ENCODE data around the gene FYB1. TPM values are rescaled to one million over a fixed set of nuclear protein-coding genes. Genes with fewer than 3 reads are reported as not detected.
A peak's percentile ranks its signal among the peaks of the same experiment; 100 is the strongest.

FYB1 gene
- total RNA-seq, 4 donors from 2014 or later, result 1.5 to 3.9 (median 3.0) TPM

DNA sequence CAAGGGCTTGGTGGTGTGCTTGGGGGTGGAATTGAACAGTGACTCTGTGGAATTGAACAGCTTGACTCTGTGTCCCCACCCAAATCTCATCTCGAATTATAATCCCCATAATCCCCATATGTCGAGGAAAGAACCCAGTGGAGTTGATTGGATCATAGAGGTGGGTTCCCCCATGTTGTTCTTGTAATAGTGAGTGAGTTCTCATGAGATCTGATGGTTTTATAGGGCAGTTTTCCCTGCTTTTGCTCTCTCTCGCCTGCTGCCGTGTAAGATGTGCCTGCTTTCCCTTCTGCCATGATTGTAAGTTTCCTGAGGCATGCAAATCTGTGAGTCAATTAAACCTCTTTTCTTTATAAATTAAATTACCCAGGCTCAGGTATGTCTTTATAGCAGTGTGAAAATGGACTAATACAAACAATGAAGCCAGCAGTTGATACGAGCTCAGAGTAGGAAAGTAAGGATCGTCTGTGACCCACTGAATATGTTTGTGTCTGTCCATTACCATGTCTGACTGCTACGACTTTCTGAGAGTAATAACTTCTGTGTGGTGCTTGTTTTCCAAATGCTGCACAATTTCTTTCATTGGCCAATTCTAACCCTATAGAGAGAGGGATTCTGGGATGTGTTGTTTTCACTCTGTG is 127.3 kb downstream of the FYB1 start:
- no peak overlapping the region for H3K27ac ChIP-seq
- no peak for DNase-seq (ENCODE audit: low spot score in 2 of 2)
- 87% methylated on average over 7 of the region's 7 CpGs for WGBS
- no peaks in the 10 kb centered on the region for H3K27me3 ChIP-seq
- TF ChIP-seq EP300 (IDR thresholded peaks at IDR 0.05), result no peak
- TF ChIP-seq POLR2A (IDR thresholded peaks at IDR 0.05), result no peak
- TF ChIP-seq, protein P1, sequence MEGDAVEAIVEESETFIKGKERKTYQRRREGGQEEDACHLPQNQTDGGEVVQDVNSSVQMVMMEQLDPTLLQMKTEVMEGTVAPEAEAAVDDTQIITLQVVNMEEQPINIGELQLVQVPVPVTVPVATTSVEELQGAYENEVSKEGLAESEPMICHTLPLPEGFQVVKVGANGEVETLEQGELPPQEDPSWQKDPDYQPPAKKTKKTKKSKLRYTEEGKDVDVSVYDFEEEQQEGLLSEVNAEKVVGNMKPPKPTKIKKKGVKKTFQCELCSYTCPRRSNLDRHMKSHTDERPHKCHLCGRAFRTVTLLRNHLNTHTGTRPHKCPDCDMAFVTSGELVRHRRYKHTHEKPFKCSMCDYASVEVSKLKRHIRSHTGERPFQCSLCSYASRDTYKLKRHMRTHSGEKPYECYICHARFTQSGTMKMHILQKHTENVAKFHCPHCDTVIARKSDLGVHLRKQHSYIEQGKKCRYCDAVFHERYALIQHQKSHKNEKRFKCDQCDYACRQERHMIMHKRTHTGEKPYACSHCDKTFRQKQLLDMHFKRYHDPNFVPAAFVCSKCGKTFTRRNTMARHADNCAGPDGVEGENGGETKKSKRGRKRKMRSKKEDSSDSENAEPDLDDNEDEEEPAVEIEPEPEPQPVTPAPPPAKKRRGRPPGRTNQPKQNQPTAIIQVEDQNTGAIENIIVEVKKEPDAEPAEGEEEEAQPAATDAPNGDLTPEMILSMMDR (IDR thresholded peaks at IDR 0.05), result no peak
- TF ChIP-seq POLR2AphosphoS5 (IDR thresholded peaks at IDR 0.05), result no peak
- H3K36me3 ChIP-seq, result no peaks in the 10 kb centered on the region
- H3K4me3 ChIP-seq, result no peak overlapping the region
- H3K4me1 ChIP-seq, result no peaks in the 10 kb centered on the region
- no peaks in the 10 kb centered on the region for H3K9me3 ChIP-seq

DNA sequence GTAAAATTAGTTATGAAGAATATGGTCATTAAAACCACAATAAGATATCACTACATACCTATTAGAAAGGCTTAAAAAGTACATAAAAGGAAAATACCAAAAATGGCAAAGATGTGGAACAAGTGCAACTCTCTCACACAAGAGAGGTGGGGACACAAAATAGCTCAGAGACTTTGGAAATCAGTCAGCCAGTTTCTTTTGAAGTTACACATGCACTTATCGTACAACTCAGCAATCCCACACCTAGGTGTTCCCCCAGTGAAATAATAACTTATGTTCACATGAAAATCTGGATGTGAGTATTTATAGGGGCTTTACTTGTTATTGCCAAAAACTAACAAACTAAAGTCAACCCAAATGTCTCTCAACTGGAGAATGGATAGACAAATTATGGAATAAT is 135.4 kb downstream of the FYB1 start:
- Histone ChIP-seq H3K9me3 (no peaks in the 10 kb centered on the region), H3K27ac (no peak overlapping the region), H3K36me3 (no peaks in the 10 kb centered on the region), H3K4me1 (no peaks in the 10 kb centered on the region), H3K27me3 (peaks cover 6% of the 10 kb centered on the region), H3K4me3 (no peak overlapping the region)
- 71% methylated on average over 1 of the region's 1 CpG for WGBS
- no peak for TF ChIP-seq POLR2A (IDR thresholded peaks at IDR 0.05)
- TF ChIP-seq, protein P1 (IDR thresholded peaks at IDR 0.05), result no peak
- TF ChIP-seq EP300 (IDR thresholded peaks at IDR 0.05), result no peak
- TF ChIP-seq POLR2AphosphoS5 (IDR thresholded peaks at IDR 0.05), result no peak
- DNase-seq (ENCODE audit: low spot score in 2 of 2), result no peak

DNA sequence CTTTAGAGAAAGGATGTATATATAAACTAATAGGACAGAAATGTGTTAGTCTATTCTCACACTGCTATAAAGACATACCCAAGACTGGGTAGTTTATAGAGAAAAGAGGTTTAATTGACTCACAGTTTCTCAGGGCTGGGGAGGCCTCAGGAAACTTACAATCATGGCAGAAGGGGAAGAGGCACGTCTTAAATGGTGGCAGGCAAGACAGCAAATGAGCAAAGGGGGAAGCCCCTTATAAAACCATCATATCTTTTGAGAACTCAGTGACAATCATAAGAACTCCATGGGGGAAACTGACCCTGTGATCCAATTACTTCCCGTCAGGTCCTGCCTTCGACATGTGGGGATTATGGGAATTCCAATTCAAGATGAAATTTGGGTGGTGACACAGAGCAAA is 136.4 kb downstream of the FYB1 start:
- Histone ChIP-seq H3K27me3 (peaks cover 6% of the 10 kb centered on the region), H3K4me3 (no peak overlapping the region), H3K27ac (no peak overlapping the region), H3K36me3 (no peaks in the 10 kb centered on the region), H3K9me3 (no peaks in the 10 kb centered on the region), H3K4me1 (no peaks in the 10 kb centered on the region)
- TF ChIP-seq, protein P1 (IDR thresholded peaks at IDR 0.05), result no peak
- TF ChIP-seq POLR2AphosphoS5 (IDR thresholded peaks at IDR 0.05), result no peak
- WGBS, result 91% methylated on average over 3 of the region's 3 CpGs
- no peak for DNase-seq (ENCODE audit: low spot score in 2 of 2)

DNA sequence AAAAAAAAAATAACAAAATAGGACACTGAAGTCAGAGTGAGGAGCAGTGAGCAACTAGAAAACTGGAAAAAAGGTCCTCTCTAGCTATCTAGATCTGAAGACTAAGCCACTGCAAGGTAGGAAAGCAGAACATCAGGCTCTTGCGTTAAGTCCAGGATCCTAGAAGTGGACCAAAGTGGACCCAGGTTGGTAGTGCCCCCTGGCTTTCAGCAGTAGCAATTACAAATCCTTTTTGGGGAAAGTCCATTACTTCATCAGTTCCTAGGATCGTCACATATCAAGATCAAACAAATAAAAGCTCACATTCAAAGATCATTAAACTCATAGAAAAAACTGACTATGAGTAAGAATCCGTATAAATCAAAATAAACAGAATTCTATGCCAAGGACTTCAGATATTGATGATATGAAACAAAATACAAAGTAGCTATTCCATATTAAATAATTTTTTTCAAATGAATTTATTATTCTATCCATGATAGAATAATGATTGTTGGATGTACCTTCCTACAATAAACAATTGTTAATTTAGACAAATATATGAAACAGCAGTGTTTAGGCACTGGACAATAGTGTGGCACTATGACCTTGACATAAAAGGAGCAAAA is 138.7 kb downstream of the FYB1 start:
- 9% methylated on average over 3 of the region's 3 CpGs for WGBS
- no peak overlapping the region for H3K4me3 ChIP-seq
- TF ChIP-seq, protein P1 (IDR thresholded peaks at IDR 0.05), result peak; percentile 62 to 77
- TF ChIP-seq EP300 (IDR thresholded peaks at IDR 0.05), result no peak
- no peaks in the 10 kb centered on the region for H3K36me3 ChIP-seq
- DNase-seq (ENCODE audit: low spot score in 2 of 2), result no peak
- H3K9me3 ChIP-seq, result no peaks in the 10 kb centered on the region
- H3K27ac ChIP-seq, result no peak overlapping the region
- H3K4me1 ChIP-seq, result no peaks in the 10 kb centered on the region
- peaks cover 6% of the 10 kb centered on the region for H3K27me3 ChIP-seq

DNA sequence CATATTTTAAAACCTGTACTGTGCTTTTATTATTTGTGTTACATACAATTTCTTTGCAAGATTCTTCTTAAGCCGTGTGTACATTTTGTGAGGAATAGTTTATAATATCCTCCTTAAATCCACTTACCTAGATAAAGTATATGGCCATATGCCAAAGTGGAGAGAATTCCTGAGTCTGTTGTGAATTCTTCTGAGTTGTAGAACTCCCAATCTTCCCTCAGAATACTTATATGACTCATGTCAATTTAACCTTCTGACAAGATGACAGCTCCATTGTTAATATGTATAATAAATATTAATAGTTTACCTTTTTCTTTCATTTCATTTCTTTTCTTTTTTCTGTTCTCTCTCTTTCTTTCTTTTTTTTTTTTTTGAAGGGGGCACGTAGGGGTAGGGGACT is 139.2 kb downstream of the FYB1 start:
- 57% methylated on average over 2 of the region's 2 CpGs for WGBS
- H3K4me3 ChIP-seq, result no peak overlapping the region
- no peak overlapping the region for H3K27ac ChIP-seq
- H3K4me1 ChIP-seq, result peaks cover 5% of the 10 kb centered on the region
- H3K27me3 ChIP-seq, result peaks cover 6% of the 10 kb centered on the region
- TF ChIP-seq EP300 (IDR thresholded peaks at IDR 0.05) (no peak), POLR2AphosphoS5 (IDR thresholded peaks at IDR 0.05) (no peak), POLR2A (IDR thresholded peaks at IDR 0.05) (no peak)
- TF ChIP-seq, protein P1 (IDR thresholded peaks at IDR 0.05), result no peak
- no peak for DNase-seq (ENCODE audit: low spot score in 2 of 2)
- no peaks in the 10 kb centered on the region for H3K36me3 ChIP-seq
- no peaks in the 10 kb centered on the region for H3K9me3 ChIP-seq

Data from suprapubic skin (tissue), 4 donors.